Measurements from ENCODE around the gene FAM13C.

DNA sequence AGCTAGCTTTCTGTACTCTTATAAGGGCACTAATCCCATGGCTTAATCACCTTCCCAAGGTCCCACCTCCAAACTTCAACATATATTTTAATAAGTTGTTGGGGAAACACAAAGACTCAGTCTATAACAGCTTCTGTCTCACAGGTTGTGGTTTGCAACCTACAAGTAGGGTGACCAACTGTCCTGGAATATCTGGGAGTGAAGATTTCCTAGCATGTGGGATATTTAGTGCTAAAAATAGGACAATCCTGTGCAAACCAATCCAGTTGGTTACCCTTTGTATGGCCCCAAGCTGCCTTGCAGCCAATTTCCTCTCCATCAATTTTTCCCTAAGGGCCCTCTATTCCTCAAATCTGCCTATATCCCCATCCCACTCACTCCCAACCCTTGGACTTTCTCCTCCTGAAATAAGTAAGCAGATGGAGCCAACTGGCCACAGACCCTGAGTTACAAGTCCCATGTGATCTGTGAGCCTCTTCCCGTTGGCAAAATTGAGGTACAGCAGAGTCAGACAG, 82.3 kb downstream of the FAM13C start:
- TF ChIP-seq CTCF (IDR thresholded peaks at IDR 0.05) (no peak), POLR2A (IDR thresholded peaks at IDR 0.05) (no peak)
